ENCODE data around the gene GRK3.

The GRK3 gene

GRCh38 chr22:25747245-25747944 lies 182.9 kb downstream of the GRK3 start:
- no peak overlapping the region for H3K27ac ChIP-seq (ENCODE audit: low read length)
- no peaks in the 10 kb centered on the region for H3K27me3 ChIP-seq (ENCODE audit: insufficient read depth, low read length)
- H3K4me1 ChIP-seq (ENCODE audit: insufficient read depth, low read length), result no peaks in the 10 kb centered on the region
- no peak overlapping the region for H3K4me3 ChIP-seq (ENCODE audit: low read length)
- H3K36me3 ChIP-seq (ENCODE audit: insufficient read depth, low read depth, low read length), result no peaks in the 10 kb centered on the region
- no peaks in the 10 kb centered on the region for H3K9me3 ChIP-seq (ENCODE audit: insufficient read depth, low read depth, low read length)
- no peak overlapping the region for H3K9ac ChIP-seq (ENCODE audit: low read depth, low read length)

- Histone ChIP-seq H3K36me3 (ENCODE audit: insufficient read depth, low read depth, low read length) (no peaks in the 10 kb centered on the region), H3K27ac (ENCODE audit: low read length) (no peak overlapping the region), H3K9ac (ENCODE audit: low read depth, low read length) (no peak overlapping the region), H3K4me1 (ENCODE audit: insufficient read depth, low read length) (no peaks in the 10 kb centered on the region), H3K9me3 (ENCODE audit: insufficient read depth, low read depth, low read length) (no peaks in the 10 kb centered on the region), H3K4me3 (ENCODE audit: low read length) (no peak overlapping the region), H3K27me3 (ENCODE audit: insufficient read depth, low read length) (no peaks in the 10 kb centered on the region)
These were observed 183.7 kb downstream of the GRK3 start for GRCh38 chr22:25748140-25748539.

DNA sequence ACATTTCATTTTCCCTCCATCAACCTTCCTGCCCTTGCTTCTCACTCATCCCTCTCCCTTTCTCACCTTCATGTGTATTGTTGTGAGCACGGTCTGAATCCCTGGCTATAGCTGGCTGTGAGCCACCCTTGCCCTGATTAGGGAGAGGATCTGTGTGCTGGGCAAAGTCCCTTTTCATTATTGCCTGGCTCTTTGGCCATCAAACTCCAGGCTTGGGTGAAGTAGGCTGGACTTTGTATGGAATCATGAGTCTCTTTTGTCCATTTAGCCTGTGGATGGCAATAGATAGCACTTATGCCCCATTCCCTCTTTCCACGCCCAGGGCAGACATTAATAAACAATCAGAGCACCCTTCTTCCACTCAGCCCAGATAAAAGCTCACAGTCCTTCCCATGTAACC lies 184.2 kb downstream of the GRK3 start:
- H3K4me3 ChIP-seq (ENCODE audit: low read length), result no peak overlapping the region

GRCh38 chr22:25749420-25750169 lies 185.1 kb downstream of the GRK3 start:
- H3K4me3 ChIP-seq (ENCODE audit: low read length), result no peak overlapping the region
- H3K27ac ChIP-seq (ENCODE audit: low read length), result no peak overlapping the region
- no peaks in the 10 kb centered on the region for H3K36me3 ChIP-seq (ENCODE audit: insufficient read depth, low read depth, low read length)
- no peak overlapping the region for H3K9ac ChIP-seq (ENCODE audit: low read depth, low read length)
- no peaks in the 10 kb centered on the region for H3K4me1 ChIP-seq (ENCODE audit: insufficient read depth, low read length)
- no peaks in the 10 kb centered on the region for H3K9me3 ChIP-seq (ENCODE audit: insufficient read depth, low read depth, low read length)
- no peaks in the 10 kb centered on the region for H3K27me3 ChIP-seq (ENCODE audit: insufficient read depth, low read length)

More for the DNA sequence above, 184.2 kb downstream of the GRK3 start:
- Histone ChIP-seq H3K27ac (ENCODE audit: low read length) (no peak overlapping the region), H3K27me3 (ENCODE audit: insufficient read depth, low read length) (no peaks in the 10 kb centered on the region), H3K9me3 (ENCODE audit: insufficient read depth, low read depth, low read length) (no peaks in the 10 kb centered on the region), H3K4me1 (ENCODE audit: insufficient read depth, low read length) (no peaks in the 10 kb centered on the region), H3K9ac (ENCODE audit: low read depth, low read length) (no peak overlapping the region), H3K36me3 (ENCODE audit: insufficient read depth, low read depth, low read length) (no peaks in the 10 kb centered on the region)

DNA sequence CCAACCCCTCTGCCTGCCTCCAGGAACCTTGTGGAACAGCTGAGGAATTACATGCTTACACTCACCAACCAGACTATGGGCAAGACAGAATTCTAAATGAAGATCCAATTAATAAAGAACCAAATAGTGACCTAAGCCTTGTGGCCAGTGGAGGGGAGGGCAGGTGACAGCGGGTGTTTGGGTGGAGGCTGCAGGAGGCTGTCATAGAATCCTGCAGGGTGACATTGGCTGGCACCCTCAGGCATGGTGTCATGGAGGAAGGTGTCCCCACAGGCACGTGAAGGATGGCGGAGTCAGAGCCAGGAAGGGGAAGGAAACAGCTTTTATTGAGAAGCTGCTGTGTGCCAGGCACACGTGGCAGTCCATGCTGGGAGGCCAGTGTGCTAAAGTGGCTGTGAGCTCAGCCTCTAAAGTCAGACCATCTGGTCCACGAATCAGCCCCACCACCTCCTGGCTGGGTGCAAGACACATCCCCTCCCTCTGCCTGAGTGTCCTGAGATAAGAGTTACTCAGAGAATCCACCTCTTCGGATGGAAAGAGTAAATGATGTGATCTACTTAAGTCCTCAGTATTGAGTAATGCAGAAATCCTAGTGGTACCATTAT lies 186.2 kb downstream of the GRK3 start:
- no peak overlapping the region for H3K4me3 ChIP-seq (ENCODE audit: low read length)
- no peaks in the 10 kb centered on the region for H3K4me1 ChIP-seq (ENCODE audit: insufficient read depth, low read length)
- no peaks in the 10 kb centered on the region for H3K36me3 ChIP-seq (ENCODE audit: insufficient read depth, low read depth, low read length)
- H3K27me3 ChIP-seq (ENCODE audit: insufficient read depth, low read length), result no peaks in the 10 kb centered on the region
- H3K27ac ChIP-seq (ENCODE audit: low read length), result no peak overlapping the region
- no peak overlapping the region for H3K9ac ChIP-seq (ENCODE audit: low read depth, low read length)
- no peaks in the 10 kb centered on the region for H3K9me3 ChIP-seq (ENCODE audit: insufficient read depth, low read depth, low read length)

GRCh38 chr22:25751174-25751581 lies 186.7 kb downstream of the GRK3 start:
- Histone ChIP-seq H3K9ac (ENCODE audit: low read depth, low read length) (no peak overlapping the region), H3K4me1 (ENCODE audit: insufficient read depth, low read length) (no peaks in the 10 kb centered on the region), H3K27ac (ENCODE audit: low read length) (no peak overlapping the region)

GRCh38 chr22:25752615-25753214 lies 188.2 kb downstream of the GRK3 start:
- no peaks in the 10 kb centered on the region for H3K9me3 ChIP-seq (ENCODE audit: insufficient read depth, low read depth, low read length)
- no peaks in the 10 kb centered on the region for H3K36me3 ChIP-seq (ENCODE audit: insufficient read depth, low read depth, low read length)
- no peak overlapping the region for H3K4me3 ChIP-seq (ENCODE audit: low read length)
- H3K27ac ChIP-seq (ENCODE audit: low read length), result no peak overlapping the region
- H3K9ac ChIP-seq (ENCODE audit: low read depth, low read length), result no peak overlapping the region
- H3K4me1 ChIP-seq (ENCODE audit: insufficient read depth, low read length), result no peaks in the 10 kb centered on the region
- H3K27me3 ChIP-seq (ENCODE audit: insufficient read depth, low read length), result no peaks in the 10 kb centered on the region

More at GRCh38 chr22:25751174-25751581, 186.7 kb downstream of the GRK3 start:
- Histone ChIP-seq H3K9me3 (ENCODE audit: insufficient read depth, low read depth, low read length) (no peaks in the 10 kb centered on the region), H3K27me3 (ENCODE audit: insufficient read depth, low read length) (no peaks in the 10 kb centered on the region), H3K4me3 (ENCODE audit: low read length) (no peak overlapping the region), H3K36me3 (ENCODE audit: insufficient read depth, low read depth, low read length) (no peaks in the 10 kb centered on the region)

GRCh38 chr22:25753252-25753651 lies 188.8 kb downstream of the GRK3 start:
- H3K27ac ChIP-seq (ENCODE audit: low read length), result no peak overlapping the region
- H3K9ac ChIP-seq (ENCODE audit: low read depth, low read length), result no peak overlapping the region
- H3K36me3 ChIP-seq (ENCODE audit: insufficient read depth, low read depth, low read length), result no peaks in the 10 kb centered on the region
- no peak overlapping the region for H3K4me3 ChIP-seq (ENCODE audit: low read length)
- H3K27me3 ChIP-seq (ENCODE audit: insufficient read depth, low read length), result no peaks in the 10 kb centered on the region
- H3K4me1 ChIP-seq (ENCODE audit: insufficient read depth, low read length), result no peaks in the 10 kb centered on the region
- H3K9me3 ChIP-seq (ENCODE audit: insufficient read depth, low read depth, low read length), result no peaks in the 10 kb centered on the region

DNA sequence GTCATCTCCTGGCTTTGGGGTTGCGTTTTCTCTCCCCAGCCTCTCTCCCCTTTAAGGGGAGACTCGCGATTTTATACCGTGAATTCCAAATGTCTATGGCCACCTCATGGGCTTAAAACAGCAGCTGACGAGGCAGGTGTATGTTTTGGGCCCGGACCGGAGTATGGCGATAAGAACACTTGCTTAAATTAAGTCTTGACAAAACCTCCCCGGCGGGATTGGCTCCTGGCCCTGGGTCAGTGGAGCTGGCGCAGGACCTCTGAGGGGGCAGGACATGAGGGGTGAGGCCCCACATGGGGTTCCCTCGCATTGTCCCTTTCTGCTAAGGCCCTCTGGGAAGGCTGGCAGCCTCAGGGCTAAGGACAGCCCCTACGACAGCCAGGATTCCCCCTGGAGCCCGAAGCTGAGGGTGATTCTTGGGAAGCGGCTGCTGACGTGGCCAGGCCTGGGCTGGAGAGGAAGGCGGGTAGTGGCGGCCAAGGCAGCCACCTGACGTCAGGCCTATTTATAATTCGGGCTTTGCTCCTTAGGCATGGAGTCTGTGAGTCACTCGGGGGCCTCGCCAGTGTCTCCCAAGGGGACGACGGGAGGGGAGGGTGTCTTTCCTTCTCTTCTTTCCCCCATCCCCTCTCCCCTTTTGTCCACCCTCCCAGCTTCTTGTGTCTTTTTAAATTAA lies 190.2 kb downstream of the GRK3 start:
- no peaks in the 10 kb centered on the region for H3K36me3 ChIP-seq (ENCODE audit: insufficient read depth, low read depth, low read length)
- H3K27ac ChIP-seq (ENCODE audit: low read length), result no peak overlapping the region
- H3K9ac ChIP-seq (ENCODE audit: low read depth, low read length), result no peak overlapping the region
- H3K4me3 ChIP-seq (ENCODE audit: low read length), result no peak overlapping the region
- H3K9me3 ChIP-seq (ENCODE audit: insufficient read depth, low read depth, low read length), result no peaks in the 10 kb centered on the region
- H3K27me3 ChIP-seq (ENCODE audit: insufficient read depth, low read length), result no peaks in the 10 kb centered on the region
- no peaks in the 10 kb centered on the region for H3K4me1 ChIP-seq (ENCODE audit: insufficient read depth, low read length)

GRCh38 chr22:25757686-25758085 lies 193.2 kb downstream of the GRK3 start:
- no peaks in the 10 kb centered on the region for H3K36me3 ChIP-seq (ENCODE audit: insufficient read depth, low read depth, low read length)
- no peak overlapping the region for H3K27ac ChIP-seq (ENCODE audit: low read length)
- no peaks in the 10 kb centered on the region for H3K27me3 ChIP-seq (ENCODE audit: insufficient read depth, low read length)
- no peak overlapping the region for H3K9ac ChIP-seq (ENCODE audit: low read depth, low read length)
- no peaks in the 10 kb centered on the region for H3K9me3 ChIP-seq (ENCODE audit: insufficient read depth, low read depth, low read length)
- no peak overlapping the region for H3K4me3 ChIP-seq (ENCODE audit: low read length)
- H3K4me1 ChIP-seq (ENCODE audit: insufficient read depth, low read length), result no peaks in the 10 kb centered on the region

DNA sequence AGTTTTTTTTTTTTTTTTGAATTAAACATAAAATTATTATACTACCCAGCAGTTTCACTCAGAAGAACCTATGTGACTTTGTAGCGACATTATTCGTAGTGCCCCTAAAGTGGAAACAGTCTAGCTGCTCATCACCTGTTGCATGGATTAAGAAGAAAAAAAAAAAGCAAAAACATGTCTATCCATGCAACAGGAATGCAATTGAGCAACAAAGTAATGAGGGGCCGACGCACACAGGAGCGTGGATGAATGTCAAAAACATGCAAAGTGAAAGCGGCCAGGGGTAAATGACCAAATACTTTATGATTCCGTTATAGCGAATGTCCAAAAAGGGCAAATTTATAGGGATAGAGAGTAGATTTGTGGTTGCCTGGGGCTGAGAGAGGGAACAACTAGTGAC lies 193.8 kb downstream of the GRK3 start:
- H3K4me3 ChIP-seq (ENCODE audit: low read length), result no peak overlapping the region
- no peaks in the 10 kb centered on the region for H3K27me3 ChIP-seq (ENCODE audit: insufficient read depth, low read length)
- H3K27ac ChIP-seq (ENCODE audit: low read length), result no peak overlapping the region
- H3K9me3 ChIP-seq (ENCODE audit: insufficient read depth, low read depth, low read length), result no peaks in the 10 kb centered on the region
- H3K9ac ChIP-seq (ENCODE audit: low read depth, low read length), result no peak overlapping the region
- H3K36me3 ChIP-seq (ENCODE audit: insufficient read depth, low read depth, low read length), result no peaks in the 10 kb centered on the region
- no peaks in the 10 kb centered on the region for H3K4me1 ChIP-seq (ENCODE audit: insufficient read depth, low read length)
